OCI-LY1 (cell line): ENCODE data around the gene DEGS2.

Source experiments
- CTCF ChIP-seq: fragments of 200-600 bp; sonication (generic), shearing (Covaris generic); IDR thresholded peaks from 2 replicates; pipeline ENCODE4 v1.5.1; 2017; ENCODE audit warnings: mild to moderate bottlenecking, antibody characterized with exemption, low read length, moderate library complexity, mixed read lengths
- EZH2 ChIP-seq: fragments of 200-600 bp; sonication (generic), shearing (Covaris generic); IDR thresholded peaks from 2 replicates; pipeline ENCODE4 v1.8.0; 2017; ENCODE audit warnings: borderline replicate concordance, mixed run types, mild to moderate bottlenecking, antibody characterized with exemption, low read length, moderate library complexity, mixed read lengths

- TF ChIP-seq CTCF, result no peak
- TF ChIP-seq EZH2, result no peak
Observed at GRCh38 chr14:100193417-100194357, 34.2 kb upstream of the DEGS2 start.
